ENCODE data around the gene RASGEF1B.

- TF ChIP-seq CTCF (IDR thresholded peaks at IDR 0.05) (no peak), POLR2AphosphoS5 (IDR thresholded peaks at IDR 0.05; ENCODE audit: insufficient read depth in 1 of 2, low read depth in 1 of 2) (no peak)
These were observed 10.6 kb upstream of the RASGEF1B start for GRCh38 chr4:81482326-81482725.

All from vagina (tissue), 2 donors.